Activated B cell treated with CpG ODN at 0.5 μM for 24 hours (primary cell): Measurements from ENCODE around the gene USH1G. TPM values are rescaled to one million over a fixed set of nuclear protein-coding genes. Genes with fewer than 3 reads are reported as not detected.

Experiments
- ATAC-seq: fragments of 200-7000 bp; cut with Tn5 transposase; one replicate; pipeline ENCODE4 v1.10.0; 2021; ENCODE audit warnings: low read depth, mild to moderate bottlenecking, moderate library complexity
- CTCF ChIA-PET: fragments of 350-600 bp; sonication (Branson Sonifier 250); formaldehyde crosslinking; loops from one replicate; lab custom pipeline; 2021; ENCODE audit warnings: antibody characterized with exemption; lab: Charles Lee
- POLR2A ChIA-PET: fragments of 350-600 bp; sonication (Branson Sonifier 250); formaldehyde crosslinking; loops from one replicate; lab custom pipeline; 2021; ENCODE audit warnings: antibody characterized with exemption; lab: Charles Lee
- DNase-seq: peaks from one replicate; pipeline ENCODE4 v3.0.0; 2022
- H3K27ac Mint-ChIP-seq: one replicate; pipeline ENCODE4 v1.8.0; 2020; ENCODE audit warnings: mixed read lengths
- H3K27me3 Mint-ChIP-seq: one replicate; pipeline ENCODE4 v1.8.0; 2021; ENCODE audit warnings: mixed read lengths
- H3K36me3 Mint-ChIP-seq: one replicate; pipeline ENCODE4 v1.8.0; 2021; ENCODE audit warnings: low read depth, mixed read lengths
- H3K4me1 Mint-ChIP-seq: one replicate; pipeline ENCODE4 v1.8.0; 2021; ENCODE audit warnings: mixed read lengths
- H3K4me3 Mint-ChIP-seq: one replicate; pipeline ENCODE4 v1.8.0; 2020; ENCODE audit warnings: mild to moderate bottlenecking, mixed read lengths
- H3K9me3 Mint-ChIP-seq: one replicate; pipeline ENCODE4 v1.8.0; 2020; ENCODE audit warnings: mixed read lengths
- intact Hi-C: fragments of 100-400 bp; cut with micrococcal nuclease; formaldehyde crosslinking; loops from one replicate; pipeline ENCODE4 v1.15.1; 2024
- total RNA-seq: library from RNA; stranded (reverse); gene quantifications from 2 replicates; pipeline ENCODE4 v1.2.3, GENCODE V29; 2022
- TF ChIP-seq, protein P1 (sequence below): fragments of 200-600 bp; IDR thresholded peaks from one replicate; pipeline ENCODE4 v1.8.0; 2022; ENCODE audit warnings: antibody characterized with exemption, mild to moderate bottlenecking

USH1G gene
- total RNA-seq, 1 donor from 2014 or later: not detected

- intact Hi-C loops: no loop called here
- CTCF ChIA-PET: no interaction called here
- POLR2A ChIA-PET: interaction anchor here (1.0 kb wide), 1 partner anchor 57 kb away, joined by 3 read pairs; no protein-coding TSS in a partner anchor
- Mint-ChIP-seq H3K36me3 (no peaks in the 10 kb centered on the region), H3K27me3 (peaks cover 58% of the 10 kb centered on the region), H3K4me3 (no peak overlapping the region), H3K9me3 (no peaks in the 10 kb centered on the region), H3K4me1 (no peaks in the 10 kb centered on the region), H3K27ac (no peak overlapping the region)
- TF ChIP-seq, protein P1, sequence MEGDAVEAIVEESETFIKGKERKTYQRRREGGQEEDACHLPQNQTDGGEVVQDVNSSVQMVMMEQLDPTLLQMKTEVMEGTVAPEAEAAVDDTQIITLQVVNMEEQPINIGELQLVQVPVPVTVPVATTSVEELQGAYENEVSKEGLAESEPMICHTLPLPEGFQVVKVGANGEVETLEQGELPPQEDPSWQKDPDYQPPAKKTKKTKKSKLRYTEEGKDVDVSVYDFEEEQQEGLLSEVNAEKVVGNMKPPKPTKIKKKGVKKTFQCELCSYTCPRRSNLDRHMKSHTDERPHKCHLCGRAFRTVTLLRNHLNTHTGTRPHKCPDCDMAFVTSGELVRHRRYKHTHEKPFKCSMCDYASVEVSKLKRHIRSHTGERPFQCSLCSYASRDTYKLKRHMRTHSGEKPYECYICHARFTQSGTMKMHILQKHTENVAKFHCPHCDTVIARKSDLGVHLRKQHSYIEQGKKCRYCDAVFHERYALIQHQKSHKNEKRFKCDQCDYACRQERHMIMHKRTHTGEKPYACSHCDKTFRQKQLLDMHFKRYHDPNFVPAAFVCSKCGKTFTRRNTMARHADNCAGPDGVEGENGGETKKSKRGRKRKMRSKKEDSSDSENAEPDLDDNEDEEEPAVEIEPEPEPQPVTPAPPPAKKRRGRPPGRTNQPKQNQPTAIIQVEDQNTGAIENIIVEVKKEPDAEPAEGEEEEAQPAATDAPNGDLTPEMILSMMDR: no peak
- no peak for ATAC-seq
- no peak for DNase-seq
These were observed 7.5 kb upstream of the USH1G start for GRCh38 chr17:74930535-74931036.

DNA sequence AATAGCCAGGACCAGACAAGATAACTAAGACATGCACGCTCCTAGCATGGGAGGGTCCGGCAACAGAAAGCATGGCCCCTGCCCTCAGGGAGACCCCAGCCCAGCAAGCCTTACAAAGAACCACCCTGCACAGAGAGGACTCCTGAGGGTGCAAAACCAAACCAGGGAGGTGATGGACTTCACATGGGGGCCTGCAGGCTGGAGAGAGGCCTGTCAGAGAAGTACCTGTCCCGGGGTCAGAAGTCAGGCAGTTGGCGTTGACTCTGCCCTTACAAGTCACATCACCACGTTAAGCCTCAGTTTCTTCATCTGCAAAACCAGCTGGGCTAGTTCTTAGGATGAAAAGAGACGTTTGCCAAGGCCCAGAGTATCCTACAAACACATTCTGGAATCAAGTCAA lies 5.7 kb upstream of the USH1G start:
- intact Hi-C loops: no loop called here

DNA sequence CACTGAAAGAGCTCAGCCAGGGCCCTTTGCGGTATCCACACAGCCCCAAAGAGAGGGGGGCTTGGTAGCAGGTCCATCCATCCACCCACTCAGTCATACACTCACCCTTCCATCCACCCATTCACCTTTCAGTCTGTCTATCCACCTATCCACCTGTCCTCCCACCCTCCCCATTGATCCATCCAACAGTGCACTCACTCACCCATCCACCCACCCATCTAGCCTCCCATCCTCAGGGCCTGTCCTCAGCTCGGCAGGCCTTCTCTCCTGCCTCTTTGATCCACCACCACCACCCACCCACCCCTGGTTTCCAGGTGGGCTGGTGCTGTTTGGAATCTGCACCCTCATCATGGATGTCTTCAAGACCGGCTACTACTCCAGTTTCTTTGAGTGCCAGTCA lies 2.2 kb upstream of the USH1G start:
- Mint-ChIP-seq H3K9me3 (no peaks in the 10 kb centered on the region), H3K4me1 (peaks cover 21% of the 10 kb centered on the region), H3K27me3 (peaks cover 55% of the 10 kb centered on the region), H3K4me3 (no peak overlapping the region), H3K36me3 (no peaks in the 10 kb centered on the region), H3K27ac (no peak overlapping the region)
- DNase-seq (no peak), ATAC-seq (no peak)
- TF ChIP-seq, protein P1: no peak
- ChIA-PET CTCF (interaction anchor here (1.1 to 1.7 kb wide), 2 partner anchors 33 to 36 kb away, joined by 5 to 6 read pairs; no protein-coding TSS in a partner anchor), POLR2A (no interaction called here)
- intact Hi-C loops: no loop called here

More for the DNA sequence above, 5.7 kb upstream of the USH1G start:
- Mint-ChIP-seq H3K36me3 (no peaks in the 10 kb centered on the region), H3K4me1 (peaks cover 11% of the 10 kb centered on the region), H3K27ac (no peak overlapping the region), H3K9me3 (no peaks in the 10 kb centered on the region), H3K4me3 (no peak overlapping the region), H3K27me3 (peaks cover 64% of the 10 kb centered on the region)
- ATAC-seq (no peak), DNase-seq (no peak)
- POLR2A ChIA-PET: no interaction called here
- TF ChIP-seq, protein P1: no peak
- CTCF ChIA-PET: interaction anchor here (0.6 kb wide), 1 partner anchor 56 kb away, joined by 3 read pairs; no protein-coding TSS in a partner anchor

DNA sequence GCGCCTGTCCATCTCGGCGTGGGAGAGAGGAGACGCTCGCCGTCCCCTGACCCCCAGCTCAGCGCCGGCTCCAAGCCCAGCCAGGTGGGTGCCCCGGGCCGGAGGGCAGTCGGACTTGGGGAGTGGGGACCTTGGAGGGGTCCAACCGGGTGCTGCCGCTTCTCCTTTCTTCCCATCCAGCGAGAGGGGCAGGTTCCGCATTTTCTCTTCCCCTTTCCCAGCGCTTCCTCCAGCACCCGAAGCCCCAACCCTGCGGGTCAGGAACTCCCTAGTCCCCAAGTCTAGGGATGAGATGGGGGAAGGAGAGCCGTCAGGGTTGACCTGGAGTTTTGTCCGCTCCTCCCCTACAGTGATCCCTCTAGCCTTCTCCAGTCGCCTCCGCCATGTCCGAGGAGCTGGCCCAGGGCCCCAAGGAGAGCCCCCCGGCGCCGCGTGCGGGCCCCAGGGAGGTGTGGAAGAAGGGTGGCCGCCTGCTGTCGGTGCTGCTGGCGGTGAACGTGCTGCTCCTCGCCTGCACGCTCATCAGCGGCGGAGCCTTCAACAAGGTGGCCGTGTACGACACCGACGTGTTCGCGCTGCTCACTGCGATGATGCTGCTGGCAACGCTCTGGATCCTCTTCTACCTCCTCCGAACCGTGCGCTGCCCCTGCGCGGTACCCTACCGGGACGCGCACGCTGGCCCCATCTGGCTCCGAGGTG lies 1.3 kb upstream of the USH1G start, which contains the start of gene OTOP2:
Gene OTOP2 (plus strand): TSS at position 24 of the 699 bp plus-strand sequence. CDS start 360 bp downstream, at position 384.
- POLR2A ChIA-PET: interaction anchor here (1.2 kb wide), 1 partner anchor 22 kb away, joined by 3 read pairs; no protein-coding TSS in a partner anchor
- Mint-ChIP-seq H3K4me3 (peak within 1 kb of the TSS; percentile 63), H3K36me3 (no peaks in the 10 kb centered on the region), H3K27ac (no peak within 1 kb of the TSS), H3K4me1 (peaks cover 21% of the 10 kb centered on the region), H3K9me3 (no peaks in the 10 kb centered on the region), H3K27me3 (peaks cover 56% of the 10 kb centered on the region)
- TF ChIP-seq, protein P1: no peak
- CTCF ChIA-PET: interaction anchor here (1.1 to 1.7 kb wide), 3 partner anchors 33 to 36 kb away, joined by 4 to 6 read pairs (median 5); no protein-coding TSS in a partner anchor
- no peak for ATAC-seq
- DNase-seq: no peak
- intact Hi-C loops: loop anchor here (5.0 kb wide), 1 partner anchor 283 kb away; the partner anchor contains the start of gene NUP85
